IPS-18c (cell line): ENCODE measurements around the gene SMIM7.

Experiments
- H3K4me3 ChIP-seq: 2 replicates; pipeline ENCODE4 v1.7.0; 2013; ENCODE audit warnings: low read depth, mild to moderate bottlenecking, low read length, moderate library complexity; ENCODE audit not compliant: insufficient read depth
- H3K9me3 ChIP-seq: one replicate; pipeline ENCODE4 v1.6.1; 2013; ENCODE audit warnings: mild to moderate bottlenecking, low read length, moderate library complexity; ENCODE audit not compliant: control insufficient read depth, insufficient read depth

The SMIM7 gene

DNA sequence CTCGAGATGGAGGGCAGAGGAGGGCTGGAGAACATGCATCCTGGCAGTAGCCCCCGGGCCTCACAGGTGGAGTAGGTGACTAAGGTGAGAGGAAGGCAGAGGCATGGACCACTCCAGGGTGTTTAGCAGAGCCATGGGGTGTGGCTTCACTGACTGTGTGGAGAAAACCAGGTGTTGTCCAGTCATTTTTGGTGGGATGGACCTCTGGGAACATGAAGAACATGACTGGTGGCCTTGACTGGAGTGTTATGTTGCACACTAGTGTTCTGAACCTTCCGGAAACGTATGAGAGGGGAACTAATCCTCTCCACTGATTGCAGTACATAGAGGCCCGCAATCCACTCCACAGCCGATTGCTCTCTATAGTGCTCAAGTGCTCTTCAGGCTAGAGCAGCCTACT is 48.8 kb downstream of the SMIM7 start:
- H3K9me3 ChIP-seq, result no peaks in the 10 kb centered on the region
- H3K4me3 ChIP-seq, result no peak overlapping the region

- H3K9me3 ChIP-seq, result no peaks in the 10 kb centered on the region
- no peak overlapping the region for H3K4me3 ChIP-seq
Measured at GRCh38 chr19:16609511-16610200, 50.3 kb downstream of the SMIM7 start.

GRCh38 chr19:16608290-16608739 is 51.6 kb downstream of the SMIM7 start:
- Histone ChIP-seq H3K4me3 (no peak overlapping the region), H3K9me3 (no peaks in the 10 kb centered on the region)

- no peaks in the 10 kb centered on the region for H3K9me3 ChIP-seq
- no peak overlapping the region for H3K4me3 ChIP-seq
Measured at GRCh38 chr19:16607819-16608218, 52.1 kb downstream of the SMIM7 start.

DNA sequence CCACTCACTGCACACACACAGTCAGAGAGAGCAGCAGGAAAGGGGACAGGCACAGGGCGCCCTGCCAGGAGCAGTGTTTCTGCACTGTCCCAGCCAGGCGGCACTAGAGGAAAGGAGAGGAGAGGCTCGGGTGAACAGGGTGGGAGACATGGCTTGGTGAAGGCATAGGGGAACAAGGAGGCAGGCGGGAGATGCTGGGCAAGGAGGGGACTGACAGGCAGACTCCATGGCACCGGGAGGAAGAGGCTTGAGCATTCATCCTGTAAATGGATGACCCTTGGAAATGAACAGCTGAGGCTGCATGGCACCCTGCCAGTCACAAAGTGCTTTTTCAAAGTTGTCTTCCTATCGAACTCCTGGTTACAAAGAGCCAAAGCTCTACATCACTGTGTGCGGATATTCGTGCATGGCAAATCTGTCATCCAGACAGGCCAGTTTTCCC is 54.4 kb downstream of the SMIM7 start:
- H3K4me3 ChIP-seq, result no peak overlapping the region
- H3K9me3 ChIP-seq, result no peaks in the 10 kb centered on the region

DNA sequence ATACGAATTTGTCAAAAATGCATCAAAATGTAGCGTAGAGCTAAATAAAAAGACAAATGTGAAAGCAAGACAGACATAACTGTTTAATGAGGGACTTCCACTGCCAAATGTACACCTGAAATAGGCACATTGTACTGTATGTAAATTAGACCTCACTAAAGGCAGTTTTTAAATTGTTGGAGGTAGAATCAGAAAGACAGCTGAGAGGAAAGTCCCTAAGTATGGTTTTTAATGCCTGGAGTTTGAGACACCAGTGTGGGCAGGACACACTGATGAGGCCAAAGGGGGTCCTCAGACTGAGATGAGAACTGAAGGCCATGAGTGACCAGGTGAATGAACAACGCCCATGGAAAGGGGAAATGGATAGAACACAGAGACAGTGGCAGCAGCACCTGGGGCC is 54.8 kb downstream of the SMIM7 start:
- Histone ChIP-seq H3K4me3 (no peak overlapping the region), H3K9me3 (no peaks in the 10 kb centered on the region)

DNA sequence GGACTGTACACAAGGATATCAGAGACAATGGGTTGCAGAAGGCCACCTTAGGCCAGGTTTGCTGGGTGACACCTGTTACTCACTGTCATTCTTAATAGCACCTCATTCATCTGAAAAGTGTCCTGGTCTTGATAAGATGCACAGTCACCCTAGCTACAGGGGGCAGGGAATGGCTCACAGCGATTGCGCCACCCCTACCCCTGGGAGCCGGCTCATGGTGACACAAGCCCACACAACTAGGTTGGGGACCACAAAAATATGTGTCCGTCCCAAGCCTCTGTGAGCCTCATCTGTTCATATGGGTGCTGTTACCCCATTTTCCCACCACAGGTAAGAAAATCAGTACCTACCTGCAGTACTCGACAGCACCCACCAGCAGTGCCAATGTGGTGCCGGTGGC is 55.3 kb downstream of the SMIM7 start:
- H3K4me3 ChIP-seq, result no peak overlapping the region

GRCh38 chr19:16603090-16603489 is 56.9 kb downstream of the SMIM7 start:
- Histone ChIP-seq H3K4me3 (no peak overlapping the region), H3K9me3 (no peaks in the 10 kb centered on the region)

More for the DNA sequence above, 55.3 kb downstream of the SMIM7 start:
- no peaks in the 10 kb centered on the region for H3K9me3 ChIP-seq

DNA sequence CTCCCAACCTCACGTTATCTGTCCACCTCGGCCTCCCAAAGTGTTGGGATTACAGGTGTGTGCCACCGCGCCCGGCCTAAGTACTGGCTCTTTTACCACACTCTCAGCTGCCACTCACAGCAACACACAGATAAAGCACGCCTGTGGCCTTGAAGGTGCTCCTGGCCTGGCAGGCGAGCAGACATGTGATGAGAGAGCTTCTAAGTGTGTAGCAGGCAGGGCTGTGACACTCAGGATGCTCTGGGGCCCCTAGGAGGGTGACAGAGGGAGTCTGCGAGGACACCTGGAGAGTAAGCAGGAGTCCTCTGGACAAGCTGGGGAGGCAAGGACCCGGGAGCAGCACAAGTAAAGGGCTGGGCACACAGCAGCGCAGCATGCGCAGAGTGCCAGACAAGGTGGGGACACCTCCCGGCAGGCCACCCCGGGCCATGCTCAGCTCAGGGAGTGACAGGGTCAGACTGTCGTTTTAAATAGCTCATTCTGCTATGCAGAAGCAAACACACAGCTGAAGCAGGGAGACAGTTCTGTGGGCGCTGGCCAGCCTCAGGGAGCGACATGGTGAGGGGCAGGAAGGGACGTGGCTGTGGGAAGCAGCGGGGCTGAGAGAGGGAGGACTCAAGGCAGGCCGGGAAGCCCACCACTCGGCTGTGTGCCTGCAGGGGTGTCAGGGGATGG is 58.4 kb downstream of the SMIM7 start:
- Histone ChIP-seq H3K4me3 (no peak overlapping the region), H3K9me3 (no peaks in the 10 kb centered on the region)

- Histone ChIP-seq H3K4me3 (no peak overlapping the region), H3K9me3 (no peaks in the 10 kb centered on the region)
Measured at GRCh38 chr19:16600824-16601223, 59.1 kb downstream of the SMIM7 start.

DNA sequence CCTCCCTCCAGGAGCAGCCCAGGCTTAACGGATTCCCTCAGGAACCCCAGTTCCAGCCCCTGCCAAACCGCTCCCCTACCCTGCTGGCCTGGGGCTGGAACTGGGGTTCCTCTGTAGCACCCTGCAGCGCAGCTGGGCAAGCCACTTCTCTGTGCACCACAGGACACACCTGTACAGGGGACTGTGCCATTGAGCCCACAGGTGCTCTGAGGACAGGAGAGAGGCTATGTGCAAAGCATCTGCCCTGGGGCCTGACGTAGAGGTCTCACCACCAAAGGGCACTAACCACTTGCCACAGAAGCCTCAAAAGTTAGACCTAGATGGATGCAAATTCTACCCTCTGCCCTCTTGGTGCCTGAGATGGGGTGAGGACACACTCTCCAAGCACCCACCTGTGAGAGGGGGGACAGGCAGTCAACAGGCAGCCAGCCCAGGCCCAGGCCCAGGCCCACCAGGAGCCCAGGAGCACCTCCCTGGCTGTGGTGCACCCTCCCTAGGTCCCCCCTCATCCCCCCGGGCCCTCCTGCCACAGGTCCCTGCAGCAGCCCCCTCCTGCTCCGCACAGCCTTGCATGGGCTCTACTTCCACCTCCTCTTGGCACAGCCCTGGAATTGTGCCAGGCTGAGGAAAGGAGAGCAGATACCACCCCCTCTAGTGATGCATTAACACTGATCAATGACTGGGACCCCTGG is 60.1 kb downstream of the SMIM7 start:
- no peak overlapping the region for H3K4me3 ChIP-seq
- no peaks in the 10 kb centered on the region for H3K9me3 ChIP-seq

- Histone ChIP-seq H3K4me3 (no peak overlapping the region), H3K9me3 (no peaks in the 10 kb centered on the region)
Measured at GRCh38 chr19:16598848-16599247, 61.1 kb downstream of the SMIM7 start.

DNA sequence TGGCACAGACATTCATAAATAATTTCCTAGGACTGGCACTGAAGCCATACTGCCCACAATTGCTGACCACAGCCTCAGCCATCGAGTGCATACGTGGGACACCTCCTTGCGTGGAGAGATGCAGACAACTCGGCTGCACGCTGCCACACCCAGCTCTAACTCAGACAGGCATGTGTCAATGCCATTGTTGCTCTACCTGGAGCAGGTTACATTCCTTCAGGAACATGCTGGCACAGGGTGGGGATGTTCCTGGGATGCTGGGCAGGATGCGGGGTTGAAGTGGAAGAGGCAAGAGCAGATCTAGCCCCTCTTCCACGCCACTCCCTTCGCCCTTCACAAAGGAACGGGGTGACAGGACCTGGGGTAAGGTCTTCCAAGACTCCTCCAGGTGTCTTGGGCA is 63.5 kb downstream of the SMIM7 start:
- H3K9me3 ChIP-seq, result no peaks in the 10 kb centered on the region

More for the DNA sequence above, 63.5 kb downstream of the SMIM7 start:
- H3K4me3 ChIP-seq, result no peak overlapping the region
